HG03460 (cell line): ENCODE measurements around the gene VASN.

Source experiments
- ATAC-seq: cut with Tn5 transposase; IDR thresholded peaks from one replicate; pipeline ENCODE4 v1.9.1; 2021; ENCODE audit not compliant: unreplicated experiment

VASN gene

DNA sequence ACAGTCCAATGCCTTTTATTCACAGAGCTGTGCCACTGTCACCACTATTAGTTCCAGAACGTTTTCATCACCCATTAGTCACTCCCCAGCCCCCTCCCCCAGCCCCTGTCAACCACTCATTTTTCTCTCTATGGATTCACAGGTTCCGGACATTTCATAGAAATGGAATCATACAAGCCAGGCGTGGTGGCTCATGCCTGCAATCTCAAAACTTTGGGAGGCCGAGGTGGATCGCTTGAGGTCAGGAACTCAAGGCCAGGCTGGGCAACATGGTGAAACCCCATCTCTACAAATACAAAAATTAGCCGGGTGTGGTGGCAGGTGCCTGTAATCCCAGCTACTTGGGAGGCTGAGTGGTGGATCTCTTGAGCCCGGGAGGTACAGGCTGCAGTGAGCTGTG, 19.8 kb upstream of the VASN start:
- ATAC-seq, result no peak

DNA sequence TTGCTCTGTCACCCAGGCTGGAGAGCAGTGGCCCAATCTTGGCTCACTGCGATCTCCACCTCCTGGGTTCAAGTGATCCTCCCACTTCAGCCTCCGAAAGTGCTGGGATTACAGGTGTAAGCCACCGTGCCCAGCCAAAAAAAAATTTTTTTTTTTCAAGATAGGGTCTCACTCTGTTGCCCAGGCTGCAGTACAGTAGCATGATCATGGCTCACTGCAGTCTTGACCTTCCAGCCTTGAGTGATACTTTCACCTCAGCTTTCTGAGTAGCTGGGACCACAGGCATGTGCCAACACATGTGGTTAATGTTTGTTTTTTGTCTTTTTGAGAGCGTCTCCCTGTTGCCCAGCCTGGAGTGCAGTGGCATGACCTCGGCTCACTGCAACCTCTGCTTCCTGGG, 18.8 kb upstream of the VASN start:
- no peak for ATAC-seq

DNA sequence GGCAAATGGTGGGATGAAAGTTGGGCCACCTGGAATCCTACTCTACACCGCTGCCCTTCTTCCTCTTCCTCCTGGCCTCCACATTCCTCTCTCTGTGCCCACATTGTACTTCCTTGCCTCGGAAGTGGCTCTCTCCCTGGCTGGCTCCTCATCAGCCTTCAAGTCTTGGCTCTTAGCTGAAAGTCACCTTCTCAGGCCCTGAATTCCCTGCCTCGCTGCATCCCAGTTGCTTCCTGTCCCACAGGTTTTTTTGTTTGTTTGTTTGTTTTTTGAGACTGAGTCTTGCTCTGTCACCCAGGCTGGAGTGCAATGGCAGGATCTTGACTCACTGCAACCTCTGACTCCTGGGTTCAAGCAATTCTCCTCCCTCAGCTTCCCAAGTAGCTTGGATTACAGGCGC, 18.0 kb upstream of the VASN start:
- no peak for ATAC-seq

DNA sequence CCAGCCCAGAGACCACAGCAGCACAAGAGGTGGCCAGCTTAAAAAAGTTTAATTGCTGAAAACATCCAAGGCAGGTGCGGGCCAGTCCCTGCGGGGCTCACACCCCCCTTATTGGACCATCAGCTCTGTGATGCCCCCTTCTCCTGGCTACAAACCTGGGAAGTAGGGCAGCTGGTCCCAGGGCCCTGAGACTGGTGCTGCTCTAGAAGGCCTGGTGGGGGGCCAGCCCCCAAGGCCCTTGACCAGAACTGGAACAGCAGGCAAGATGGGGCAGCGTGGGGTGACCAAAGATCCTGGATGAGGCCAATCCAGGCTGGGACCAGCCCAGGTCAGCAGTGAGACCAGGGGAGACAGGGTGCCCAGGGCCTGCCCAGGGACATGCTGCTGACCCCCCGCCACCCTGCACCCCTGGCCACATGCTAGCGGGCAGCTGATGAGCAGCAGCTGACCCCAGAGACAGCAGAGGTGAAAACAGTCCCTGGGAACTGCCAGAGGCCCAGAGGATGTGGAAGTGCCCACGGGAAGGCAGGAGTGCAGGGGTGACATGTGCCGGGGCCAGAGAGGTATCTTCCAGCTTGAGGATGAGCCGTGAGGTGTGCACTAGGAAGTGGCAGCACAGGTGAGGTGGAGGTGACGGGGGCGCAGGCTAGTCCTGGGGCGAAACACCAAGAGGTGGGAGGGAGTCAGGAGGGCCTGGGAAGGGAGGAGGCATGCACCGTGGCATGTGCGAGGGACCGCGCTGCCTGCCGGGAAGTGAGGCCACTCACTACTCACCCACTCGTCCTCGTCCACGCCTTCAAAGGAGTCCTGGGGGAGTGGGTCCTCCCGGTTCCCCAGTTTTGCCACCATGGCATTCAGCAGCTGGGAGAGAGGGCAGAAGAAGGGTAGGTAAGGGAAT, 16.9 kb upstream of the VASN start:
- no peak for ATAC-seq

DNA sequence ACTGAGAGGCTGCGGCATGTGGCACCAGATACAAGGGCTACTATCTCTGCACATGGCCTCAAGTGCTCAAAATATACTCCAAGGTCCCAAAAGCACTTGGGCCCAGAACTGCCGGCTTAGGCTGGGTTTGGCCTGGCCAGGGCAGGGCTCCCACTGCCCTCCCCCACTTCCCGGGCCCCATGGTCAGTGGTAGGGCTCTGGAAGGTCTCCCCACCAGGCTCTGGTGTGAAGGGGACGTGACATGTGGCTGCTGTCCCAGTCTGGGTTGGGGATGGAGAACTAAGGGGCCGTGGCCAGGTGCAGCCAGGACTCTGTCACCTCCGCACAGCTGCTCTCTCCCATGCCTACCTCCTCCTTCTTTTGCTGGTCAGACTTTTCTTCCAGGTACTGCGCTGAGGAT, 14.8 kb upstream of the VASN start:
- ATAC-seq, result no peak

DNA sequence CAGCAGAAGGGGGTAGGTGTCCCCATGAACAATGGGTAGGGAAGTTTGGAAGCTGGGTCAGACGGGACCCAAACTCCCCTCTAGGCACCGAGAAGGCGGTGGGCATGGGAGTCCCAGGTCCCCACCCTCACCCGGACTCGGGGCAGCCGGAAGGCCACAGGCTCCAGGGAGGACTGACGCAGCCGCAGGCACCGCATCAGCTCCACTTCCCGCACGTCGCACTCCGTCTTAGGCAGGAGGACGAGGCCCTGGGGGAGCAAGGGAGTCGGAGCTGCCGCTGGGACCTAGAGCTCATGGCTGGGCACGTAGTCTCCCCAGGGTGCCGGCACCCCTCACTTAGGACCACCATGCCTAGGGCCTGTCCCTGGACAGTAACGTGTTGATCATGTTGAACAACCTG, 13.4 kb upstream of the VASN start:
- no peak for ATAC-seq

DNA sequence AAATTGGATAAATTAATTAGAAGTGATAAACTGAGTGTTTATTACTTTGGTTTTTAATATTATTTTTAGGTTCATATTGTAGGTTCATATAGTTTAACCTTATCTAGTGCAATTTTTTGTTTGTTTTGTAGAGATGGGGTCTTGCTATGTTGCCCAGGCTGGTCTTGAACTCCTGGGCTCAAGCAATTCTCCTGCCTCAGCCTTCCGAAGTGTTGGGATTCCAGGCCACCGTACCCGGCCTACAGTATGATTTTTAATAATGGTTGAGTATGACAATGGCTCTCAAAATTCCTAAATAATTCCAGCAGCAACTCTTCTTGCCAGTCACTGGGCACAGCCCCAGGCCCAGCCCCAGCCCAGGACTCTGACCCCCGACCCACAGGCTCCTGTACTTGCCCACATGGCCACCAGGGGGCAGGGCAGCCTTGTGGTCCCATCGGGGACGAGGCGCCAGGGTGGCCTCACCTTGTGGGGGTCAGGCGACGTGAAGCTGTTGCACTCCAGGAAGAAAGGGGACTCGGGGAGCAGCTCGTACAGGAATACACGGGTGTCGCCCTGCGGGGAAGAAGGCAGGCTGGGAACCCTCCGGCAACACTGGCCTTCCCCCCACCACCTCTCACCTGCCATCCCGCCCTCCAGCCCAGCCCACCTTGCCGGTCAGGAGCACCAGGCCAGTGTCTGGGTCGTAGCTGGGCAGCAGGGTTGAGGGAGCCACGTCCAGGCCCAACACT, 12.7 kb upstream of the VASN start:
- ATAC-seq, result no peak

DNA sequence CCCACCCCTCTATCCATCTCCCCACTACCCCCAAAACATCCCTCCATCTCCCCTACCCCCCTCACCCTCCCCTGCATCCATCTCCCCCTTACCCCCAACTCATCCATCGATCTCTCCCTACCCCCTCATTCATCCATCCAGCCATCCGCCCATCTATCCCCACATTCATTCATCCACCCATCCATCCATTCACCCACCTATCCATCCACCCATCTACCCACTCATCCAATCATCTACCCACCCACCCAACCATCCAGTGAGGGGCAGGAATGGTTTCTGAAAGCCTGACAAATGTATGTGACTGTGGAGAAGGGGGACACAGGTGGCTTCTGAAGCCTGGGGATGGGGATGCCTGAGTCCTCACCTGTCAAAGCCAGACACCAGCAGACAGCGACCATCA, 11.7 kb upstream of the VASN start:
- no peak for ATAC-seq

DNA sequence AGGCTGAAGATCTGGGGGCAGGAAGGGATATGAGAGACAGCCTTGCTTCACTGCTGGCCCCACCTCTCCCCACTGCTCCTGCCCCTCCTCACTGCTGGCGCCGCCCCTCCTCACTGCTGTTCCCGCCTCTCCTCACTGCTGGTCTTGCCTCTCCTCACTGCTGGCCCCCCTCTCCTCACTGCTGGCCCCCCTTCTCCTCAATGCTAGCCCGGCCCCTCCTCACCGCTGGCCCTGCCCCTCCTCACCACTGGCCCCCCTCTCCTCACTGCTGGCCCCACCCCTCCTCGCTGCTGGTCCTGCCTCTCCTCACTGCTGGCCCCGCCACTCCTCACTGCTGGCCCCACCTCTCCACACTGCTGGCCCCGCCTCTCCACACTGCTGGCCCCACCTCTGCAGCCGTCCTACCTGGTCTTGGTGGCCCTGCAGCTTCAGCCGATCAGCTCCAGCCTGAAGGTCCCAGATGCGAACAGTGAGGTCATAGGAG, 11.1 kb upstream of the VASN start:
- ATAC-seq, result no peak

DNA sequence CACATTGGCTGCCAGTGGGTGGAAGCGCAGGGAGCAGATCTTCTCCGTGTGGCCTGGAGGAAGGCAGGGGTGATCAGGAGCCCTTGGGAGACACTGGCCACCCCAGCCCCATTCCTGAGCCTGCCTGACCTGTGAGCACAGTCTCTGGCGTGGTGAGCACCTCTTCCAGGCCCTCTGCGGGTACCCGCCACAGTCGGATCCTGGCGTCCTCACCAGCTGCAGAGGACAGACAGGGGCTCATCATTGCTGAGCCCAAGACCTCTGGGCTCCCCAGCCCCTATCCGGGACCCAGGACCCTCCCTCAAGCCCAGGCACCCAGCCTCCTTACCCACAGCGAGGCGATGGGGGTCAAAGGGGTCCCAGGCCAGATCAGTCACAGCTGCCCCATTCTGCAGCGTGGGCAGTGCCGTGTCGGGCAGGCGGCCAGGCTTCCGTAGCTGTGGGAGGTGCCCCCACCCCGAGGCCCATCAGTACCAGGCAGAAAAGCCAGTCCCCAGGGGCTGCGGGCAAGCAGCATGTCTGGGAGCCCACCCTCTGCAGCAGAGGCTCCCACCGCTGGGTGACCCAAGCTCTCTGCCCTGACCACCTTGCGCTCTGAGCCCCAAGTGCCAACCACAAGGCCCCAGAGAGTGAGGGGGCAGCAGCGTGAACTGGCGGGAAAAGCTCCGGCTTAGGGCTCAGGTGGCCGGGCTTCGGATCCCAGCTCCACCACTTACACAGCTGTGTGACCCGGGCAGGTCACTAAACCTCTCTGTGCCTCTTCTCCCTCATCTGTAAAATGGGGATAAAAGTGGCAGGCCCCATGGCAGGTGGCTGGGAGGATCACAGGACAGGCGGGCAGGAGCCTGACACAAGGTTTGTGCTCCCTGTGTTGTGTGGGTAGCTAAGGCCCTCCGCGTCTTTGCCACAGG, 10.4 kb upstream of the VASN start:
- no peak for ATAC-seq

DNA sequence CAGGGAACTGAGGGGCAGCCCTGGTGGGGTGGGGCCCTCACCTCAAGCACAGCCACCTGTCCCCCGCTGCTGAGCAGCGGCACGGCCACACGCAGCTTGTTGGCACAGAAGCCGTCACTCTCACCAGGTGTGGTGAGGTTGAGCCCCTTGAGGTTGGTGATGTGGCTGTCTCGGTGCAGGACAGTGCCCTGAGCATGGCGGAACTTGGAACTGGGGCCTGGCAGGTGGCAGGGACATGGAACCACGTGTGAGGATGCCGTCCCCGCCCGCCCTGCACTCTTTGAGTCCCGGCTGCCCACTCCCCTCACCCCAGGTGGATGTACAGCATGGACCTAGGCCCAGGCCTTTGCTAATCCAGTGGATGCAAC, 9.7 kb upstream of the VASN start:
- no peak for ATAC-seq

DNA sequence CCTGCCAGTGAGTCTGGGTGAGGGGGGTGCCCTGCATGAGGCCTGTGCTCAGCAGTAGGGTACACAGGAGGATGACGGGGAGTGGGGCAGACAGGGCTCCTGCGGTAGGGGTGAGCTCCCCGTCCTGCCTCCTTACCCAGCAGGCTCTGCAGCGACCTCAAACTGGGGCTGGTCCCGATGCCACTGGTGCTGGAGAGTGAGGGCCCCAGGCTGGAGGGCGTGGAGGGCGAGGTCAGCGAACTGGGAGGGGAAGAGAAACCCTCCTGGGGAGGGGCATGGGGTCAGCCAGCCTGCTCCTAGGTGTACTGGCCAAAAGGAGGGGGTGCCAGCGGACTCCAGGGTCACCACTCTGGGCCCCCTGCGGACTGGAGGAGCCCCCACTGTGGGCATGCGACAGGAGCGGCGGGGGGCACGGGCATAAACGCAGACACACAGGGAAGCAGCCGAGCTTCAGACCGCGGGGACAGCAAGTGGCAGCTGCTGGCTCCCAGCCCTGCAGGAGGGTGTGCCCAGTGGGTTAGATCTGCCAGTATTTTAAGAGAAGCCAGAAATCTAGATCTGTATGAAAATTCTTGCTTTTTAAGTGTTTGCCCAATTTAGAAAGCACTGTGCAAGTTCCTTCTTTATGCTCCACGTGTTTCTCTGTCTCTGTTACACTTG, 9.0 kb upstream of the VASN start:
- no peak for ATAC-seq

DNA sequence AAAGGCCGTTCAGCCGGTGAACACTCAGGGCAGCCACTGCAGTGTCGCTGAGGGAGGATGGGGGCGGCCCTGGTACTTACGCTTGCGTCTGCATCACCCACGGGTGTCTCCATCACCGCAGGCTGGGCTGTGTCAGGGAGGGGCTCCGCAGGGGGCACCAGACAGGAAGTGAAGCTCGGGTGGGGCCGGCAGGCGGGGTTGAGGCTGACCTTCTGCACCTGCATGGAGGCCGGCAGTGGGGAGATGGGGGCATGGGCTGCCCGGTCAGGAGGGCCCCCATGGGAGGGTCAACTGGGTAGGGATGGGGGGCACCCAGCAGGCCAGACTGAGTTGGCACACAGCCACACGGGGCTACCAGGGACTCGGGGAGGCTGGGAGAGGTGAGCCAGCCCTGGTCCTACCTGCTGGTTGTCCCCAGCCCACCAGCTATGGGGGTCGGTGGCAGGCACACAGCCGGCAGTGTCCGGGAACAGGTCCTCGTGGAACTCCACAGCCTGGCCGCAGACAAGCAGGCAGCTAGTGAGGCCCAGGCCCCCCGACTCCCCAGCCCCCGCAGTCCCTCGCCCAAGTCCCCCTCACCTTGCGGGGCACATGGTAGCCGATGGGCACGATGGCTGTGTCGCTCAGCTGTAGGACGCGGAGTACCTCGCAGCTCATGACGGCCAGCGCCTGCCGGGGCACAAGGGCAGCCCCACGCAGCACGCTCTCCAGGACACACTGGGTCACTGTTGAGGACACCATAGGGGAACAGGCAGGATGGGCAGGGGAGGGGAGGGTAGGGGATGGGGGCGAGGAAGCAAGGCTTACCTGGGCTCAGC, 7.2 kb upstream of the VASN start:
- ATAC-seq, result no peak

DNA sequence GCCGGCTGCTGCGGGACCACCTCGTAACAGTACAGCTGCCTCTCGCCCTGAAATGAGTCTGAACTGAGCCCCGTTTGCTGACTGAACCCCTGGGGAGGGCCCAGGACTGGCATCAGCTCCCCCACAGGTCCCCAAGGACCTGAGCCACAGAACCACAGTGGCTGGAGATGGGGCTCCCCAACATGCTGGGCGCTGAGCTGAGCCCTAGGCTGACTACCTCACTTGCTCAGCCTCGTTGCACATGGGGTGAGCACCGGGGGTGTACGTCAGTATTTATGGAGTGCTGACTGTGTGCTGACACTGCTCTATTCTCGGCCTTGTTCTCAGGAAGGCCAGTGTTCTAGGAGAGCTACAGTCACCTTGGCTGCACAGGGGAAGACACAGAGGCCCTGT, 6.6 kb upstream of the VASN start:
- ATAC-seq, result peak; percentile 81

DNA sequence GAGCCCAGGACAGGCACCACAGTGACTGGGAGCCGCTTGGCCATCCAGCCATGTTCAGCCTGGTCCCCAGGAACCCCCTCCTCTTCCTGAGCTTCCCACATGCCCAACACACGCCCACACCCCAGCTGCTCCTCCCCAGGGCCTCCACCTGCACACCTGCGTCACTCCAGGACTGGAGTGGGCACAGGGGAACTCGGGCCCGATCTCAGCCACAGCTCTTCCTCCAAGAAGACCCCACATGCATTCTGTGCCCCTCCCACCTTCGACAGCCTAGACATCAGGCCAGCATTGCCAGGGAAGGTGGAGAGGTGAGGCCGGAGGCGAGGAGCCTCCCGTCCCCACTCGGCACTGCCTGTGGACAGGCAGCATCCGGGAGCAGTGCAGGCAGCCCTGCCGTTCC, 6.0 kb upstream of the VASN start:
- ATAC-seq, result no peak

DNA sequence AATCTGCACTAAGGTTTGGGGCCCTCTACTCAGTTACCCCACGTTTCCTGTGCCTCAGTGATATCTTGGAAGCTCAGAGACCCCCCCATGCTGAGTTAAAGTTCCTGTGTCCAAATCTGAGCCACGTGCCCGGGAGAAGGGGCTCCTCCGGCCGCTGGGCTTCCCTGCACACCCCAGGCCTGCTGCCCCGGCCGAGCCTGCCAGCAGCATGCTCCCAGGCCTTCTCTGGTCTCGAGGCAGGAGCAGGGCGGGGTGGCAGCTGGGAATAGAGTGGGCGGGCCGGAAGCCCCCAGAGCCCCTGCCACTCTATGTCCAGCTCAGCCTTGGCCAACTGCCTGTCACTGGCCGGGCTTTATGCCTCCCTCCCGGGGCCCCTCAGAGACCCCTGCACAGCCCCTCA, 5.6 kb upstream of the VASN start:
- no peak for ATAC-seq

DNA sequence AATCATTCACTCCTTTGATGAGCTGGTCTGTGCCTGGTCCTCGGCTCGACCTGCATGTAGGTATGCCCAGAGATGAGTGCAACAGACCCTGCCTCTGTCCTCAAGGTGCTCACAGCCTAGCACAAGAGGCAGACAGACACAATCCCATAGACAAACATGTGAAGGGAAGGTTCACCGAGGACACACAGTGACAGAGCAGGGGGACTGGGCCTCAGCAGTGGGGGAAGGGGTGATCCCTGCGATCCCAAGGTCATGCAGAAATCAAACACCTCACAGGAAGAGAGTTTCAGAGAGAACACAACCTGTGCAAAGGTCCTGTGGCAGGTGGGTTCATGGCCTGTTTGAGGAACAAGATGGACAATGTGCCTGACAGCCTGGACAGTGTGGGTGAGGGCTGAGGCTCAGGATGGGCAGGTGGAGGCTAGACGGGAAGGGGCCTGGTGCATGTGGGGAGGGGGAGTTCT, 4.2 kb upstream of the VASN start:
- ATAC-seq, result no peak

DNA sequence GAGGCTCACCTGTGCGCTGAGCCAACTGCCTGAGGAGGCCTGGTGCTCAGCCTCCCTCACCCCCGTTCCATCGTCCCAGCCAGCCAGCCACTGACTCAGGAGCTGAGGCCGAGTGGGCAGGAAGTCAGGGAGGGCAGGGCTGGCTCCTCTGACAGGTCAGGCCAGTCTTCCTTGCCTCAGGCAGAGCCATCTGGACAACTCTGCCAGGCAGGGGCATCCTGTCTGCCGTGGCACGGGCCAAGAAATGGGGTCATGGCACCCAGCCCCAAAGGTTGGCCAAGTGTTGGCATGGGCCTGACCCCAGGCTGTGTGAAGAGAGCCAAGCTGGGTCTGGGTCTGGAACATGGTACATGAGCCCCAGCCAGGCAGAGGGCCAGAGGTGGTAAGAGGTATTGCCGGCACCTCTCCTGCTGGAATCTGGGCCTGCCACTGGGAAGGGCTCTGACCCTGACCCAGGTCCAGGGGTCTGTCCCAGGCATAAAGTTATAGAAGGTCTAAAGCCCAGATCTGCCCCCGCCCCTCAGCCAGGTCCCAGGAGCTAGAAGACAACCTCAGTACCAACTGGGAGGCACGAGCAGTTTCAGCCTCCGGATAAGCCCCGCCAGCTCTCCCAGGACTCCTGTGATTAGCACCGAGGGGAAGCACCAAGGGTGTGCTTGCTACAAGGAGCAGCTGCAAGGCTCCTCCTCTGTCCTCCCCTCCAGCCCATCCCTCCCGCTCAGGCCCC, 2.5 kb upstream of the VASN start:
- ATAC-seq, result no peak

DNA sequence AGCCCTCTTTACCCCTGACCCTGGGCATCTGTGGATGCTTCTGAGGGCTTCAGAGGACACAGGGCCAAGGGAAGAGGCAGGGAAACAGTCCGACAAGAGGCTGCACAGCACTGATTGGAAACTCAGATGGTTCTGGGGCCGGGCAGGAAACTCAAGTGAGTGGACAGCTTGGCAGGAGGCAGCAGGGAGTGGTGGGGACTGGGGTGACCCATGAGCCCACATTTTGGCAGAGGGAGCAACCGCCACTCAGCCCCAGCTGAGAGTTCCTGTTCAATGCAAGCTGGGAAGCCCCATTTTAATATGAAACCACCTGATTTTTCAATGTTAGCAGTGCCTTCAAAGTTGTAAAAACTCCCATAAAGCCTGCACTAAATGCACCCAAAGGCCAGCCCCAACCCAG, 1.5 kb upstream of the VASN start:
- no peak for ATAC-seq
